ENCODE measurements around the gene CARD19. TPM values are rescaled to one million over a fixed set of nuclear protein-coding genes. Genes with fewer than 3 reads are reported as not detected.

Gene CARD19
- total RNA-seq, 1 donor from 2014 or later = 13.2 TPM

GRCh38 chr9:93133681-93134014 lies 37.6 kb downstream of the CARD19 start:
- Mint-ChIP-seq H3K4me1 (ENCODE audit: unreplicated experiment) (peaks cover 36% of the 10 kb centered on the region), H3K27me3 (ENCODE audit: unreplicated experiment) (peaks cover 11% of the 10 kb centered on the region), H3K9me3 (ENCODE audit: unreplicated experiment) (no peaks in the 10 kb centered on the region), H3K4me3 (ENCODE audit: unreplicated experiment) (peak overlapping the region; percentile 77), H3K27ac (ENCODE audit: unreplicated experiment) (no peak overlapping the region), H3K36me3 (ENCODE audit: low read depth, unreplicated experiment) (no peaks in the 10 kb centered on the region)
- DNase-seq (ENCODE audit: low spot score) = peak; percentile 59
- no peak for TF ChIP-seq CTCF (IDR thresholded peaks at IDR 0.05; ENCODE audit: unreplicated experiment)

GRCh38 chr9:93134015-93134739 lies 38.2 kb downstream of the CARD19 start, which contains the start of gene NINJ1:
Gene NINJ1, minus strand, starts transcription at chr9:93134251. Its CDS starts 34 bp downstream, at chr9:93134217.
- peaks cover 33% of the 10 kb centered on the region for H3K4me1 Mint-ChIP-seq (ENCODE audit: unreplicated experiment)
- peaks cover 8% of the 10 kb centered on the region for H3K27me3 Mint-ChIP-seq (ENCODE audit: unreplicated experiment)
- peak within 1 kb of the TSS; percentile 82 for H3K4me3 Mint-ChIP-seq (ENCODE audit: unreplicated experiment)
- H3K9me3 Mint-ChIP-seq (ENCODE audit: unreplicated experiment) = no peaks in the 10 kb centered on the region
- no peaks in the 10 kb centered on the region for H3K36me3 Mint-ChIP-seq (ENCODE audit: low read depth, unreplicated experiment)
- H3K27ac Mint-ChIP-seq (ENCODE audit: unreplicated experiment) = no peak within 1 kb of the TSS
- no peak for TF ChIP-seq CTCF (IDR thresholded peaks at IDR 0.05; ENCODE audit: unreplicated experiment)
- peak; percentile 69 for DNase-seq (ENCODE audit: low spot score)

GRCh38 chr9:93134740-93135444 lies 38.9 kb downstream of the CARD19 start:
- Mint-ChIP-seq H3K36me3 (ENCODE audit: low read depth, unreplicated experiment) (no peaks in the 10 kb centered on the region), H3K4me3 (ENCODE audit: unreplicated experiment) (peak overlapping the region; percentile 82), H3K27me3 (ENCODE audit: unreplicated experiment) (peaks cover 8% of the 10 kb centered on the region), H3K9me3 (ENCODE audit: unreplicated experiment) (no peaks in the 10 kb centered on the region), H3K4me1 (ENCODE audit: unreplicated experiment) (peaks cover 29% of the 10 kb centered on the region), H3K27ac (ENCODE audit: unreplicated experiment) (no peak overlapping the region)
- no peak for TF ChIP-seq CTCF (IDR thresholded peaks at IDR 0.05; ENCODE audit: unreplicated experiment)
- no peak for DNase-seq (ENCODE audit: low spot score)

GRCh38 chr9:93136011-93136440 lies 40.0 kb downstream of the CARD19 start:
- H3K27me3 Mint-ChIP-seq (ENCODE audit: unreplicated experiment) = peaks cover 10% of the 10 kb centered on the region
- no peak overlapping the region for H3K27ac Mint-ChIP-seq (ENCODE audit: unreplicated experiment)
- no peaks in the 10 kb centered on the region for H3K36me3 Mint-ChIP-seq (ENCODE audit: low read depth, unreplicated experiment)
- no peak for TF ChIP-seq CTCF (IDR thresholded peaks at IDR 0.05; ENCODE audit: unreplicated experiment)
- H3K4me3 Mint-ChIP-seq (ENCODE audit: unreplicated experiment) = no peak overlapping the region
- H3K4me1 Mint-ChIP-seq (ENCODE audit: unreplicated experiment) = peaks cover 22% of the 10 kb centered on the region
- DNase-seq (ENCODE audit: low spot score) = no peak
- no peaks in the 10 kb centered on the region for H3K9me3 Mint-ChIP-seq (ENCODE audit: unreplicated experiment)

GRCh38 chr9:93137362-93137761 lies 41.3 kb downstream of the CARD19 start:
- H3K4me1 Mint-ChIP-seq (ENCODE audit: unreplicated experiment) = peaks cover 12% of the 10 kb centered on the region
- DNase-seq (ENCODE audit: low spot score) = no peak
- no peak for TF ChIP-seq CTCF (IDR thresholded peaks at IDR 0.05; ENCODE audit: unreplicated experiment)
- H3K9me3 Mint-ChIP-seq (ENCODE audit: unreplicated experiment) = no peaks in the 10 kb centered on the region
- H3K36me3 Mint-ChIP-seq (ENCODE audit: low read depth, unreplicated experiment) = no peaks in the 10 kb centered on the region
- H3K4me3 Mint-ChIP-seq (ENCODE audit: unreplicated experiment) = no peak overlapping the region
- no peak overlapping the region for H3K27ac Mint-ChIP-seq (ENCODE audit: unreplicated experiment)
- peaks cover 8% of the 10 kb centered on the region for H3K27me3 Mint-ChIP-seq (ENCODE audit: unreplicated experiment)

All from endothelial cell (in vitro differentiated cells).